ENCODE measurements around the gene SRGAP2C.
"Not testable (repeated sequence)": the region's sequence is repeated elsewhere in the genome, so short reads cannot be mapped to it uniquely, and the experiment has no call there.

SRGAP2C gene

DNA sequence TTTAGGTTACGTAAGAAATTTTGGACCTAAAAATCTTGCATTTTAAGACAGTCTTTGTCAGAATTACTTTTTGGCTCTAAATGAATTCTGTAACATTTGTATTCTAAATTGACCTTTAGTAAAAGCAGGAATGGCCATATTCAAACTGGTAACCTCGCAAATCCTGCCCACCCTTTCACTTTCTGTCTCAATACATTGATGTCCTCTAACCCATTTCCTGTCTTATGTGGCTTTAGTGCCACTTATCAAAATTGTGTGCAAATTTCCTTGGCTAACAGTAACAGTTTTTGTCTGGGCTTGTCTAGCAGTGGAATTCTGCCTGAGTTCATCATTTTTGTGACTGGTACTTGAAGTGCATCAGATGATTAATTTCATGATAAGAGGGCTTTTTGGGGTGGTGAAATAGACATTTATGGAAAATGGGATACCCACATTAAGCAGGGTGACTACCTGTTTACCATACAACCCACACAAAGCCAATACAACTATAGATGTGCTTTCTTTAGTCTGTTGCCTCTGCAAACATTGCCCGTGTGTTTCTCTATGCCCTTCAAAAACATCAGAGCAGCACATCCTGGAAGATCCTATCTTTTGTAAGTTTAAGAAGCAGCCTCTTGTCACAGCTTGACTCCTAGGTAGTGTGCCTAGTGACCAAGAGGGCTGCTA lies 205.3 kb downstream of the SRGAP2C start:
- DNase-seq: not testable (repeated sequence)

DNA sequence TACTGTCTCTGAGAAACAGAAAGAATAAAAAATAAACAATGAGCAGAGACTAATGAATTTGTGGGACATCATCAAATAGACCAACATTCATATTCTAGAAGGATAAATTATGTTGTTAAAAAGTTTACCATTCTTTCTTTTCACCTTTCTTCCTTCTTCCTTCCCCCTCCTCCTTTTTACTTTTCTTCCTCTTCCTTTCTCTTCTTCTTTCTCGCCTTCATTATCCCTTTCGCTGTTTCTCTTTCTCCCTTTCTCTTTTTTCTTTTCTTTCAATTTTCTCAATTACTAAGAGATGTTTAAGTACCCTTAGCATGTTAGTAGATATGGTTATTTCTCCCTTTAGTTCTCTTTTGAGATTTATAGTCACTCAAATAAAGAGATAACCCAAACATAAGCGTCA lies 207.4 kb downstream of the SRGAP2C start:
- not testable (repeated sequence) for DNase-seq

DNA sequence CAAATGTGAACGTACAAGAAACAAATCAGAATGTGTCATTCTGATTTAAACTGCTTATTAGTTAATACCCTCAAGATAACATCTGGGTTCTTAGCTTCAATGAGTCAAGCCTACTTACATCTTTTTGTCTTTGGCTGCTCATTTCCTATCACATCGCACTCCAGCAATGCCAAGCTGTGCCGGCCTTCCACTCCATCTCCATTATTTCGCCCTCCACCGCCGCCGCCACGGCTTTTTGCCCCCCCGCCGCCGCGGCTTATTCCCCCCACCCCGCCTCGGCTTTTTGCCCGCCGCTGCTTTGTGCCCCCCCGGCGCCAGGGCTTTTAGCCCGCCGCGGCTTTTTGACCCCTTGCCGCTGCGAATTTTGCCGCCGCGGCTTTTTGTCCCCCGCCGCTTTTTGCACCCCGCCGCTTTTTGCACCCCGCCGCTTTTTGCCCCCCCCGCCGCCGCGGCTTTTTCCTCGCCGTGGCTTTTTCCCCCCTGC lies 211.0 kb downstream of the SRGAP2C start:
- peak; percentile 30 for DNase-seq

DNA sequence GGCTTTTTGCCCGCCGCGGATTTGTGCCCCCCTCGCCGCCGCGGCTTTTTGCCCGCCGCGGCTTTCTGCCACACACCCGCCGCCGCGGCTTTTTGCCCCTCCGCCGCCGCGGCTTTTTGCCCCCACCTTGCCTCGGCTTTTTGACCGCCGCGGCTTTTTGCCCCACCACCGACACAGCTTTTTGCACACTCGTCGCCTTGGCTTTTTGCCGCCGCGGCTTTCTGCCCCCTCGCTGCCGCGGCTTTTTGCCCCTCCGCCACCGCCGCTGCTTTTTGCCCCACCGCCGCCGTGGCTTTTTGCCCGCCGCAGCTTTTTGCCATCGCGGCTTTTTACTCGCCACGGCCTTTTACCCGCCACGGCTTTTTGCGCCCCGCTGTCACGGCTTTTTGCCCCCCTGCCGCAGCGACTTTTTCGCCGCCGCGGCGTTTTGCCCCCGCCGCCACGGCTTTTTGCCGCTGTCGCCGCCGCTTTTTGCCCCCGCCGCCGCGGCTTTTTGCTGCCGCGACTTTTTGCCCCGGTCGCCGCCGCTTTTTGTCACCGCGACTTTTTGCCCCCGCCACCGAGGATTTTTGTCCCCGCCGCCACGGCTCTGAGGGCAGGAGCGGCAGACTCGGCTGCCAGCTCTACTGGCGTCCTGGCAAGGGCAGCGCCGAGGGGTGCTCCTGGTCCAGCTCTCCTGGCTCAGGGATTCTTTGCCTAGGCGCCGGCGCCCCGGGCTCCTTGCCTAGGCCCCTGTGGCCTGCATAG lies 211.7 kb downstream of the SRGAP2C start:
- peak; percentile 42 for DNase-seq

DNA sequence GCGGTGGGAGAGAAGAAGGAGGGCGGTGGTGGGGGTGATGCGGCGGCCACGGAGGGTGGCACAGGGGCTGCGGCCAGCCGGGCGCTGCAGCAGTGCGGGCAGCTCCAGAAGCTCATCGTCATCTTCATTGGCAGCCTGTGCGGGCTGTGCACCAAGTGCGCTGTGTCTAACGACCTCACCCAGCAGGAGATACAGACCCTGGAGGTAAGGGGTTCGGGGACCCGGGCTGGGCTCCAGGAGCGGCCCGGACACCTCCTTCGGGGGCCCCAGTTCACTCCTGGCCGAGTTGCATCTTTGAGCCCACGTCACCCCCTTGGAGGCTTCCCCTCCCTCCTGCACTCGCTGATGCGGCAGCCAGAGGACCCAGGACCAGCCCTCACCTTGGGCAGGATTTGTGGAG lies 212.3 kb downstream of the SRGAP2C start:
- DNase-seq: not testable (repeated sequence)

DNA sequence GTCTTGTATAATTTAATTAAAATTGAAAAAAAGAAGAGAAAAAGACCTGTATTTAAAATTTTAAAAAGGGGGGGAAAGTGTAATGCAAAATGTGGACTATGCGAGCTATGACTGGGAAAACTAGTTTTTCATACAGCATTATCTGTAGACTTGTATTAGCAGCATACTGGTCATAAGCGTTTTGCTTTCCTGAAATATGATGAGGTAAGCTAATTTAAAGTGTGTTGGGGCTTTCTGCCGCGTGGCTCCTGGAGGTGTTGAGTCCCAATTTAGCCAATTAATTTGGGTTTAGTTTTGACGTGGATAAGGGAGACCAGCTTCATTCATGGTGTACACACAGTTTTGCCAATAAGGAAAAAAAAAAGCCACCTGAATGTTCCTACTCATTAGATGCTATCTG lies 214.4 kb downstream of the SRGAP2C start:
- DNase-seq: not testable (repeated sequence)

DNA sequence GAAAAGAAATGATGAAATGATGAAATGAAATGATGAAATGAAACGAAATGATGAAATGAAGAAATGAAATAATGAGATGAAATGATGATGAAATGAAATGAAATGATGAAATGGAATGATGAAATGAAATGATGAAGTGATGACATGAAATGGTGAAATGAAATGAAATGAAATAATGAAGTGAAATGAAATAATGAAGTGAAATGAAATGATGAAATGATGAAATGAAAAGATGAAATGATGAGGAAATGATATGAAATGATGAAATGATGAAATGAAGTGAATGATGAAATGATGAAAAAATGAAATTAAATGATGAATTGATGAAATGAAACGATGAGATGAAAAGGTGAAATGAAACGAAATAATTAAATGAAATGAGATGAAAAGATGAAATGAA lies 215.3 kb downstream of the SRGAP2C start:
- not testable (repeated sequence) for DNase-seq

DNA sequence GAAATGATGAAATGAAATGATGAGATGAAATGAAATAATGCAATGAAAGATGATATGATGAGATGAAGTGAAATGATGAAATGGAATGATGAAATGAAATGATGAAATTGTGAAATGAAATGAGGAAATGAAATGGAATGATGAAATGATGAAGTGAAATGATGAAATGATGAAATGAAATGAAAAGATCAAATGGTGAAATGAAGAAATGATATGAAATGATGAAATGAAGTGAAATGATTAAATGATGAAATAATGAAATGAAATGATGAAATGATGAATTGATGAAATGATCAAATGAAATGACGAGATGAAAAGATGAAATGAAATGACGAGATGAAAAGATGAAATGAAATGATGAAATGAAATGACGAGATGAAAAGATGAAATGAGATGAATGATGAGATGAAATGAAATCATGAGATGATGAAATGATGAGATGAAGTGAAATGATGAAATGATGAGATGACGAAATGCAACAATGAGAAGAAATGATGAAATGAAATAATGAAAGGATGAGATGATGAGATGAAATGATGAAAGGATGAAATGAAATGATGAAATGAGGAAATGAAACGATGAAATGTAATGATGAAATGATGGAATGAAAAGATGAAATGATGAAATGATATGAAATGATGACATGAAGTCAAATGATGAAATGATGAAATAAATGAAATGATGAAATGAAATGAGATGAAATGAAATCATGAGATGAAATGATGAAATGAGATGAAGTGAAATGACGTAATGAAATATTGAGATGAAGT lies 216.0 kb downstream of the SRGAP2C start:
- DNase-seq: not testable (repeated sequence)

DNA sequence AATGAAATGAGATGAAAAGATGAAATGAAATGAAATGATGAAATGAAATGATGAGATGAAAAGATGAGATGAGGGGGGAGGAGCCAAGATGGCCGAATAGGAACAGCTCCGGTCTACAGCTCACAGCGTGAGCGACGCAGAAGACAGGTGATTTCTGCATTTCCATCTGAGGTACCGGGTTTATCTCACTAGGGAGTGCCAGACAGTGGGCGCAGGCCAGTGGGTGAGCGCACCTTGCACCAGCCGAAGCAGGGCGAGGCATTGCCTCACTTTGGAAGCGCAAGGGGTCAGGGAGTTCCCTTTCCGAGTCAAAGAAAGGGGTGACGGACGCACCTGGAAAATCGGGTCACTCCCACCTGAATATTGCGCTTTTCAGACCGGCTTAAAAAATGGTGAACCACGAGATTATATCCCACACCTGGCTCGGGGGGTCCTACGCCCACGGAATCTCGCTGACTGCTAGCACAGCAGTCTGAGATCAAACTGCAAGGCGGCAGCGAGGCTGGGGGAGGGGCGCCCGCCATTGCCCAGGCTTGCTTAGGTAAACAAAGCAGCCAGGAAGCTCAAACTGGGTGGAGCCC lies 216.7 kb downstream of the SRGAP2C start:
- DNase-seq: not testable (repeated sequence)

DNA sequence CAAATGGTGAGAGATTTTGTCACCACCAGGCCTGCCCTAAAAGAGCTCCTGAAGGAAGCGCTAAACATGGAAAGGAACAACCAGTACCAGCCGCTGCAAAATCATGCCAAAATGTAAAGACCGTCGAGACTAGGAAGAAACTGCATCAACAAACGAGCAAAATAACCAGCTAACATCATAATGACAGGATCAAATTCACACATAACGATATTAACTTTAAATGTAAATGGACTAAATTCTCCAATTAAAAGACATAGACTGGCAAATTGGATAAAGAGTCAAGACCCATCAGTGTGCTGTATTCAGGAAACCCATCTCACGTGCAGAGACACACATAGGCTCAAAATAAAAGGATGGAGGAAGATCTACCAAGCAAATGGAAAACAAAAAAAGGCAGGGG lies 218.5 kb downstream of the SRGAP2C start:
- not testable (repeated sequence) for DNase-seq

DNA sequence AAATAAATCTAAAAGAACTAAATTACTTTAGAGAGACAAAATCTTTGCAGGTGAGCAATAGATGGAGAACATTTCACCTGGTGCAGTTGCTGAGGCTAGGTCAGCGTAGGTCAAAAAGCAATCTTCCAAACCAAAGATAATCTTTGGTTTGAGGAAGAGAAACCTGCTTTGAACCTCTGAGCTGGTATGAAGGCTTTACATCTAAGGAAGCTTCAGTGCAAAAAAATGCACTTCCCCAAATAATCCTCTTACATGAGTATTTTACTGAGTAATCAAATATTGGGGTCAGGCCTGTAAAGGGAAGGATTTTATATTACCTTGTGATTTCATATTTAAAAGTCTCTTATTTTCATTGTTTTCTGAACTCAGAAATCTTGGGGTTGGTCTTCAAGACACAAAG lies 223.6 kb downstream of the SRGAP2C start:
- no peak for DNase-seq

DNA sequence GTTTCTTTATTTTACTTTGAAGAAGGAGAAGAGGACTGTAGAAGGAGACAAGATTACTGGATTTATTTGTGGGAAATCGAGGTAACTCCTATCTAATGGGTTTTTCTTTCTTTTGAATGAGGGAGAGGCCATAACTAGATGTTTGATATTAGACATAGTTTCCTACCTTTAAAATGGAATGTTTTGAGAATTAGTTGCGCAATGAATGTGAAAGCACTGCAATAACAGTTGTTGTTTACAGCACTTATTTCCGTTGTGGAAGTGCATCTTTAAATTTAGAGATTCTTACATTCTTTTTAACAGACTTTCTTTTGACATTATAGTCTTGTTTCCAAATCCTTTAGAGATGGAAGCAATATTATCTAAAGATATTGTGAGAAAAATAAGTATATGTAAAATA lies 229.0 kb downstream of the SRGAP2C start:
- no peak for DNase-seq

DNA sequence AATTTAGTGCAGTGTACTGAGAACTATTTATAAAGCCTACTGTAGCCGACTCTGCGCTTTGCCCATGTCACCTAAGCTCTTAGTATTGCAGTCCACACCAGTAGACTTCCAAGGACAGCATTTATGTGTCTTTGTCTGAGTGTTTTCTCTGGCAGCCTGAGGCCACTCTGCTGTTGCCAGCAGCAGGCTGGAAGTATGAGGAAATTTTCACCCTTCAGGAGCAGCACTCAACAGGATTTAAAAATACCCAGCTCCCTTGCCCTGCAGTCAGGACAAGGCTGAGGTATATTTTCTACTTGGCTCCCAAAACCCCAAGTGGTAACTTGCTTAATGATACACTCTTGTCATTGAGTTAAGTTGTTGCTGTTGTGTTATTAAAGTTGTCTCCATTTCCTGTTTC lies 230.1 kb downstream of the SRGAP2C start:
- DNase-seq: no peak

DNA sequence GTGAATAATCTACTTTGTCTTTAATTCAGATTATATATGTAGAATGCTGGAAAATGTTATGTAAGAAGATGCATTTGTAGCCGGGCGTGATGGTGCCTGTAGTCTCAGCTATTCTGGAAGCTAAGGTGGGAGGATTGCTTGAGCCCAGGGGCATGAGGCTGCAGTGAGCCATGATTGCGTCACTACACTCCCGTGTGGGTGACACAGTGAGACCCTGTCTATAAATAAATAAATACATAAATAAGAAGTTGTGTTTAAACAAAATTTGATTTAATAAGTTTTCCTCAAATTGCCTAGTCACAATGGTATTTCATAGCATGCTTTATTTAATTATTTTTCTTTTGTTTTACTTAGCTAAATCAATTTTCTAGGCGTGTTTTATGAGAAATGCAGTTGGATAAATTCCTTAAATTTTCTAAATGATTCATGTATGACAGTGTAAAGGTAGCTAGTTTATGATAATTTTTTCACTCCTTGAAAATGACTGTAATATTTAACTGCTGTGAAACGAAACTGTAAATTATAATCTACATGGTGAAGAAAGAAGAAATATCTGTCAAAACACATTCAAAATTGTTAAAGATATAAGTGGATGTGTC lies 232.6 kb downstream of the SRGAP2C start:
- DNase-seq: no peak

DNA sequence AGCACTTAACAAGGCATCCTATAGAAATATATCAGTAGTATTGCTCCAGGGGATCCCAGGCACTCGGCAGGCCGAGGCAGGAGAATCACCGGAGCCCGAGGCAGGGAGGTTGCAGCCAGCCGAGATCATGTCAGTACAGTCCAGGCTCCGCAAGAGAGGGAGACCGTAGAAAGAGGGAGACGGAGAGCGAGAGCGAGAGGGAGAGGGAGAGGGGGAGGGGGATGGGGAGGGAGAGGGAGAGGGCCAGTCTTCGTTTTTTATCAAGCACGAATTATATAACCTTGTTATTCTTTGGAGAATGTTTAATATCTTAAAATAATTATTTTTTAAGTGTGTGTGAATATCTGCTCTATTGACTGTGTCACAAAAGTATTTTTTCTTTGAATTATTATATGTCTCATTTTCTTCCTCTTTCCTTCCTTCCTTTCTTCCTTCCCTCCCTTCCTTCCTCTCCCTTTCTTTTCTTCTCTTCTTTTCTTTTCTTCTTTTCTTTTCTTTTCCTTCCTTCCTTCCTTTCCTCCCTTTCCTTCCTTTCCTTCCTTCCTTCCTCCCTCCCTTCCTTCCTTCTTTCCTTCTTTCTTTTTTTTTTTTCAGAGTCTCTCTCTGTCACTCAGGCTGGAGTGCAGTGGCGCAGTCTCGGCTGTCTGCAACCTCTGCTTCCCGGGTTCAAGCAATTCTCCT lies 233.7 kb downstream of the SRGAP2C start:
- no peak for DNase-seq

DNA sequence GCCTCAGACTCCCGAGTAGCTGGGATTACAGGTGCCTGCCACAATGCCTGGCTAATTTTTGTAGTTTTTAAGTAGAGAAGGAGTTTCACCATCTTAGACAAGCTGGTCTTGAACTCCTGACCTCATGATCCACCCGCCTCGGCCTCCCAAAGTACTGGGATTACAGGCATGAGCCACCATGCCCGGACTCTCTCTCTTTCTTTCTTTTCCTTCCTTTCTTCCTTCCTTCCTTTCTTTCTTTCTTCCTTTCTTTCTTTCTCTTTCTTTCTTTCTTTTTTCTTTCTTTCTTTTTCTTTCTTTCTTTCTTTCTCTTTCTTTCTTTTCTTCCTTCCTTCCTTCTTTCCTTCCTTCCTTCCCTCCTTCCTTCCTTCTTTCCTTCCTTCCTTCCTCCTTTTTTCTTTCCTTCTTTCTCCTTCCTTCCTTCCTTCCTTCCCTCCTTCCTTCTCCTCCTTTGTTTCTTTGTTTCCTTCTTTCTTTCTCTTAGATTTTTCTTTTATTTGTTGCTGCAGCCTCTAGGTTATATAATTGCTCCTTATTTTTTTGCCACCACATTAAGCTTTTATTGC lies 234.4 kb downstream of the SRGAP2C start:
- DNase-seq: not testable (repeated sequence)

DNA sequence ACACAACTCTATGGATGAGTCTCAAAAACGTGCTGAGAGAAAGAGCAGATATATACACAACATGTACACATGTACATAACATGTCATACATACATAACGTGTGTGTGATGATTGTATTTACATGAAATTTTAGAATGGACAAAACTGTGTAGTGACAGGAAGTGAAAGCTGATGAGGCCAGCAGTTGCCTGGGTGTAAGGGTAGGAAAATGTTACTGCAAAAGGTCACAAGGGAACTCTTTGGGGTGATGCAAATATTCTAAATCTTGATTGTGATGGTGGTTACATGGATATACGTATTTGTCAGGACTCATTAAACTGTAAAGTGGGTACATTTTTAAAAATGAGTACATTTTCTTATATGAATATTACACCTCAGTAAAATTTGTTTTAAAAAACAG lies 236.7 kb downstream of the SRGAP2C start:
- DNase-seq: not testable (repeated sequence)

DNA sequence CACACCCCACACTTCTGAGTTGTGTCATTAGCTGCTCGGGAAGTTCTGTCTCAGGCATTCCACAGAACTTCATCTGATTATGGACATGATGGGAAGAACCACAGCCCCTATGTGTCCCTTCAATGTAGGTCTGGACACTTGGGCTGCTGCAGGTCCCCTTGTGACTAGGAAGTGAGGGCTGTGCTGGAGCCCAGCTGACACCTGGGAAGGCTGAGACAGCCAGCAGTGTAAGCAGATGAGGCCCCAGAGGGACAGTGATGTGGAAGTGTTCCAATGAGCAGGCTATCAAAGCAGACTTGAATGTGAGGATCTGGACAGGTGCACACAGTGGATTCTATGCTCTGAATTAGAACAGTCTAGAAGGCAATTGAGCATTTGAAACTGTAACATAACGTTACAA lies 239.2 kb downstream of the SRGAP2C start:
- DNase-seq: not testable (repeated sequence)

DNA sequence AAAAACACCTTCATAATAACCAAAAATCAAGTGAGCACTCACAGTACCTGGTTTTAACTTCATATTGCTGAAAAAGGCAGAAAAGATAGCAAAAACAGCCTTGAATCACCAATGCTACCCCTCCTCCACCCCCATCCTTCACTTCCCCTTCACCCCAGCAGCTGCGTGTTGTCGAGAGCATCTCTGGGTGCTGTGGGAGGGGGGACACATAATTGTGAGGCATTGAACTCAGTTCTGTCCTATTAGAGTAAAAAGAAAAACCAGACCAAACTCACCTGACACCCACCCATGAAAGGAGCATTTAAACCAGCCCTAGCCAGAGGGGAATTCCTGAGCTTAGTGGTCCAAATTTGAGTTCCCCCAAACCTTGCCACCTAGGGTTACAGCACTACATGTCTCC lies 248.7 kb downstream of the SRGAP2C start:
- not testable (repeated sequence) for DNase-seq

DNA sequence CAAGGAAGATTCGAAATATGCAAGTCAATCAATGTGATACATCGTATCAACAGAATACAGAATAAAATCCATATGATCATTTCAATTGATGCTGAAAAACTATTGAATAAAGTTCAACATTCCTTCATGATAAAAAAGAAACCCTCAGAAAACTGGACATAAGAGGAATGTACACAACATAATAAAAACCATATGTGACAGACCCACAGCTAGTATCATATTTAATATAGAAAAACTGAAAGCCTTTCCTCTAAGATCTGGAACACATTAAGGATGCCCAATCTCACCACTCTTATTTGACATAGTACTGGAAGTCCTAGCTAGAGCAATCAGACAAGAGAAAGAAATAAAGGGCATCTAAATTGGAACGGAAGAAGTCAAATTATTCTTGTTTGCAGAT lies 254.1 kb downstream of the SRGAP2C start:
- DNase-seq: not testable (repeated sequence)

DNA sequence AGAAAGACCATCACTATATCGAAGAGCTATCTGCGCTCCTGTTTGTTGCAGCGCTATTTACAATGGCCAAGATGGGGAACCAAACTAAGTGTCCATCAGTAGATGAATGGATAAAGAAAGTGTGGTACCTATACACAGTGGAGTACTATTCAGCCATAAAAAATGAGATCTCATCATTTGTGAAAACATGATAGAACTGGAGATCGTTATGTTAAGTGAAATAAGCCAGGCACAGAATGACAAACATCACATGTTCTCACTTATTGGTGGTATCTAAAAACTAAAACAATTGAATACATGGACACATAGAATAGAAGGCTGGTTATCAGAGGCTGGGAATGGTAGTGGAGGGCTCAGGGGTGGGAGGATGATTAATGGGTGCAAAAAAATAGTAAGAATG lies 256.2 kb downstream of the SRGAP2C start:
- no peak for DNase-seq

All from right hindlimb (tissue), 1 donor.